SK-N-SH (cell line): ENCODE measurements around the gene SETX. TPM values are rescaled to one million over a fixed set of nuclear protein-coding genes. Genes with fewer than 3 reads are reported as not detected.
"Not testable (repeated sequence)": the region's sequence is repeated elsewhere in the genome, so short reads cannot be mapped to it uniquely, and the experiment has no call there.

Experiments used
- CTCF ChIA-PET: fragments of 300-600, 350-600 bp; formaldehyde crosslinking; extraction: SDS; loops from one replicate; lab custom pipeline; 2021; lab: Yijun Ruan, JAX
- POLR2A ChIA-PET: fragments of 350-600 bp; sonication (Branson Sonifier 250); formaldehyde crosslinking; extraction: SDS; loops from one replicate; lab custom pipeline; 2020; ENCODE audit warnings: antibody characterized with exemption, inconsistent platforms; lab: Yijun Ruan, JAX
- DNase-seq: peaks from one replicate; pipeline ENCODE4 v3.0.0; 2012
- H2AFZ ChIP-seq: fragments of 200-600 bp; sonication (generic); 2 replicates; pipeline ENCODE4 v1.8.1; 2016; ENCODE audit warnings: antibody characterized with exemption, mild to moderate bottlenecking, low read depth
- H3F3A ChIP-seq: fragments of 200-600 bp; sonication (generic); replicated peaks from 2 replicates; pipeline ENCODE3; 2016; ENCODE audit warnings: antibody characterized with exemption, mild to moderate bottlenecking; ENCODE audit not compliant: insufficient read depth
- H3K27ac ChIP-seq, 2 experiments: fragments of 200-500 bp in 1 of 2; fragments of 200-600 bp in 1 of 2; sonication (Bioruptor generic) in 1 of 2; sonication (generic), shearing (Covaris generic) in 1 of 2; 2 replicates each; pipeline versions ENCODE4 v1.5.1 to v1.6.1; 2014 to 2016; ENCODE audit warnings: low read depth in 2 of 2, inconsistent platforms in 1 of 2, low read length in 1 of 2, mild to moderate bottlenecking in 1 of 2, mixed read lengths in 1 of 2
- H3K27me3 ChIP-seq: fragments of 200-600 bp; sonication (generic), shearing (Covaris generic); 2 replicates; pipeline ENCODE4 v1.6.1; 2016; ENCODE audit warnings: mixed run types; ENCODE audit not compliant: insufficient read depth
- H3K36me3 ChIP-seq, 2 experiments: fragments of 200-500 bp in 1 of 2; fragments of 200-600 bp in 1 of 2; sonication (Bioruptor generic) in 1 of 2; sonication (generic) in 1 of 2; replicated peaks in 1 of 2; 2 replicates each; pipeline versions ENCODE3 to v1.5.1; 2014 to 2016; ENCODE audit warnings: low read length in 1 of 2, mild to moderate bottlenecking in 1 of 2; ENCODE audit not compliant: insufficient read depth in 2 of 2, control insufficient read depth in 1 of 2
- H3K4me1 ChIP-seq, 2 experiments: fragments of 200-500 bp in 1 of 2; fragments of 200-600 bp in 1 of 2; sonication (Bioruptor generic) in 1 of 2; sonication (generic), shearing (Covaris generic) in 1 of 2; 2 replicates each; pipeline versions ENCODE4 v1.5.1 to v1.6.1; 2014 to 2016; ENCODE audit warnings: low read depth in 1 of 2, low read length in 1 of 2, mixed run types in 1 of 2; ENCODE audit not compliant: insufficient read depth in 2 of 2, control insufficient read depth in 1 of 2
- H3K4me2 ChIP-seq: fragments of 200-600 bp; sonication (generic), shearing (Covaris generic); 2 replicates; pipeline ENCODE4 v1.6.1; 2017; ENCODE audit warnings: mixed run types
- H3K4me3 ChIP-seq, 2 experiments: fragments of 200-500 bp in 1 of 2; fragments of 200-600 bp in 1 of 2; sonication (Bioruptor generic) in 1 of 2; sonication (generic), shearing (Covaris generic) in 1 of 2; 2 replicates each; pipeline versions ENCODE4 v1.5.1 to v1.8.1; 2014 to 2016; ENCODE audit warnings: low read depth in 2 of 2, inconsistent platforms in 1 of 2, low read length in 1 of 2, mild to moderate bottlenecking in 1 of 2, mixed read lengths in 1 of 2, moderate library complexity in 1 of 2
- H3K79me2 ChIP-seq: fragments of 200-600 bp; sonication (generic); 2 replicates; pipeline ENCODE4 v1.8.1; 2017; ENCODE audit warnings: mild to moderate bottlenecking; ENCODE audit not compliant: insufficient read depth
- H3K9ac ChIP-seq: fragments of 200-600 bp; sonication (generic); 2 replicates; pipeline ENCODE4 v1.6.1; 2017; ENCODE audit warnings: mixed run types
- H3K9me2 ChIP-seq: fragments of 200-600 bp; sonication (generic); 2 replicates; pipeline ENCODE4 v1.6.1; 2017; ENCODE audit warnings: mixed run types
- H3K9me3 ChIP-seq: fragments of 200-600 bp; sonication (generic); 2 replicates; pipeline ENCODE4 v1.6.1; 2017; ENCODE audit warnings: mixed run types, mild to moderate bottlenecking, moderate library complexity
- H4K20me1 ChIP-seq: fragments of 200-600 bp; sonication (generic); 2 replicates; pipeline ENCODE4 v1.6.1; 2017; ENCODE audit warnings: mild to moderate bottlenecking, mixed run types; ENCODE audit not compliant: insufficient read depth
- FOSL2 ChIP-seq: IDR thresholded peaks from 2 replicates; pipeline ENCODE4 v1.4.0; 2012; ENCODE audit warnings: low read depth, mild to moderate bottlenecking, moderate library complexity, borderline replicate concordance
- GABPA ChIP-seq: IDR thresholded peaks from 2 replicates; pipeline ENCODE4 v1.4.0; 2012; ENCODE audit warnings: low read depth, mild to moderate bottlenecking
- GATA2 ChIP-seq: sonication (generic); formaldehyde crosslinking; IDR thresholded peaks from 2 replicates; pipeline ENCODE4 v1.5.0; 2020; ENCODE audit warnings: mild to moderate bottlenecking, missing genetic modification reagents
- IRF3 ChIP-seq: fragments of 150-350 bp; IDR thresholded peaks from 2 replicates; pipeline ENCODE4 v1.6.1; 2016; ENCODE audit warnings: mild to moderate bottlenecking, low read depth, low read length
- NFIC ChIP-seq: IDR thresholded peaks from 2 replicates; pipeline ENCODE4 v1.4.0; 2012; ENCODE audit warnings: borderline replicate concordance
- NRF1 ChIP-seq: IDR thresholded peaks from 2 replicates; pipeline ENCODE4 v1.6.1; 2012; ENCODE audit warnings: low read depth, mild to moderate bottlenecking, low read length
- POLR2AphosphoS5 ChIP-seq: IDR thresholded peaks from 2 replicates; pipeline ENCODE4 v1.6.1; 2012; ENCODE audit warnings: low read depth, low read length
- RFX5 ChIP-seq: IDR thresholded peaks from 2 replicates; pipeline ENCODE4 v1.6.1; 2012; ENCODE audit warnings: mild to moderate bottlenecking, improper control_type of control experiment, low read length
- TCF12 ChIP-seq: IDR thresholded peaks from 2 replicates; pipeline ENCODE4 v1.4.0; 2012
- YY1 ChIP-seq: IDR thresholded peaks from 2 replicates; pipeline ENCODE4 v1.4.0; 2012; ENCODE audit warnings: low read depth, mild to moderate bottlenecking
- WGBS: methylation state at CpG from one replicate; pipeline ENCODE4 v1.1.6; 2017; ENCODE audit warnings: low lambda C conversion rate; 5-methylcytosine and 5-hydroxymethylcytosine counted together
- polyA plus RNA-seq, 3 experiments: library from polyadenylated mRNA; depleted of rRNA; stranded (reverse); fragments of >200 nt; gene quantifications; 2 replicates each; pipeline ENCODE4 v1.2.3, GENCODE V29; 2012
- TF ChIP-seq, protein P1 (sequence below): IDR thresholded peaks from 2 replicates; pipeline ENCODE4 v1.4.0; 2012; ENCODE audit warnings: low read depth
- TF ChIP-seq, protein P2 (sequence below): IDR thresholded peaks from 2 replicates; pipeline ENCODE4 v1.6.1; 2012; ENCODE audit warnings: mild to moderate bottlenecking, low read depth, low read length, moderate library complexity

SETX gene
- polyA plus RNA-seq, 1 of the 3 experiments (the other 2 are of a cell fraction) = 12.3 TPM

- CTCF ChIA-PET = interaction anchor here (0.6 to 1.2 kb wide), 2 partner anchors 124 to 519 kb away, joined by 3 read pairs; no protein-coding TSS in a partner anchor
Measured at GRCh38 chr9:132383462-132383883, 28.7 kb upstream of the SETX start.

DNA sequence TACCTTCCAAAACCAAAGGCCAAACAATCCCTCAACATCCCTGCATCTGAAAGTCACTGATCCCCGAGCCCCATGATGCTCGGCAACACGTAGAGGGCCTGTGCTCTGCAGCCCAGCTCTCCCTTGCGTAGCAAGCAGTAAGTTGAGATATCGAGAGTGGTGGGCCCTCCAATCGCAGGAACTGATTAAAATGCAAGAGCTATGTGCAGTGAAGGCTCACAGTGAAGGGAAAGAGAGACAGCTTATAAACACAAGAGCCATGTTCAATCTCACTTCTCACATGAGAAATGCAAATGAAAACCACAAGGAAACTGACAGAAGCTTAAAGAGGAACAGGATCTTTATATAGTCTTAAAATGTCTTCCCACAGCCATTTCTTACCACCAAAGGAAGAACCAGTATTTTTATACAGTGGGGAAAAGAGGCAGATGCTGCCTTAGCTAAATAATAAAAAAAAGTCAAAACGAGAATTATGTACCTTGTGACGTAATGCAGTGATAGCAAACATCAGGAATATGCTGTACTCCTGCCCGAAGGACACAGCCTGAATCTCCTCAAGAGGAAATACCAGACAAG, 27.3 kb upstream of the SETX start:
- Histone ChIP-seq H3F3A (peaks cover 14% of the 10 kb centered on the region), H3K27me3 (no peaks in the 10 kb centered on the region), H3K36me3 (peaks cover 49 to 61% of the 10 kb centered on the region in 2 experiments), H3K9ac (no peak overlapping the region), H3K4me2 (no peak overlapping the region), H3K79me2 (no peaks in the 10 kb centered on the region), H3K4me1 (no peaks in the 10 kb centered on the region), H3K9me2 (no peaks in the 10 kb centered on the region), H3K27ac (no peak overlapping the region), H3K9me3 (no peaks in the 10 kb centered on the region), H2AFZ (no peak overlapping the region), H4K20me1 (no peaks in the 10 kb centered on the region), H3K4me3 (no peak overlapping the region)
- ChIA-PET POLR2A (no interaction called here), CTCF (no interaction called here)
- TF ChIP-seq FOSL2 (no peak), GATA2 (CRISPR knock-in tag) (no peak), NFIC (no peak), YY1 (no peak), RFX5 (no peak), GABPA (no peak), IRF3 (no peak), TCF12 (no peak), POLR2AphosphoS5 (no peak)
- TF ChIP-seq, protein P1, sequence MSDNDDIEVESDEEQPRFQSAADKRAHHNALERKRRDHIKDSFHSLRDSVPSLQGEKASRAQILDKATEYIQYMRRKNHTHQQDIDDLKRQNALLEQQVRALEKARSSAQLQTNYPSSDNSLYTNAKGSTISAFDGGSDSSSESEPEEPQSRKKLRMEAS = no peak
- DNase-seq = no peak
- 95% methylated on average over 9 of the region's 9 CpGs for WGBS

More at GRCh38 chr9:132383462-132383883, 28.7 kb upstream of the SETX start:
- Histone ChIP-seq H3K27ac (no peak overlapping the region), H3K27me3 (no peaks in the 10 kb centered on the region), H4K20me1 (no peaks in the 10 kb centered on the region), H3K36me3 (peaks cover 48 to 70% of the 10 kb centered on the region in 2 experiments), H3K4me2 (no peak overlapping the region), H3F3A (peaks cover 14% of the 10 kb centered on the region), H3K4me1 (no peaks in the 10 kb centered on the region), H3K9me3 (no peaks in the 10 kb centered on the region), H3K4me3 (no peak overlapping the region), H3K9ac (no peak overlapping the region), H3K9me2 (no peaks in the 10 kb centered on the region), H3K79me2 (no peaks in the 10 kb centered on the region), H2AFZ (no peak overlapping the region)
- TF ChIP-seq NRF1 = no peak
- TF ChIP-seq, protein P2, sequence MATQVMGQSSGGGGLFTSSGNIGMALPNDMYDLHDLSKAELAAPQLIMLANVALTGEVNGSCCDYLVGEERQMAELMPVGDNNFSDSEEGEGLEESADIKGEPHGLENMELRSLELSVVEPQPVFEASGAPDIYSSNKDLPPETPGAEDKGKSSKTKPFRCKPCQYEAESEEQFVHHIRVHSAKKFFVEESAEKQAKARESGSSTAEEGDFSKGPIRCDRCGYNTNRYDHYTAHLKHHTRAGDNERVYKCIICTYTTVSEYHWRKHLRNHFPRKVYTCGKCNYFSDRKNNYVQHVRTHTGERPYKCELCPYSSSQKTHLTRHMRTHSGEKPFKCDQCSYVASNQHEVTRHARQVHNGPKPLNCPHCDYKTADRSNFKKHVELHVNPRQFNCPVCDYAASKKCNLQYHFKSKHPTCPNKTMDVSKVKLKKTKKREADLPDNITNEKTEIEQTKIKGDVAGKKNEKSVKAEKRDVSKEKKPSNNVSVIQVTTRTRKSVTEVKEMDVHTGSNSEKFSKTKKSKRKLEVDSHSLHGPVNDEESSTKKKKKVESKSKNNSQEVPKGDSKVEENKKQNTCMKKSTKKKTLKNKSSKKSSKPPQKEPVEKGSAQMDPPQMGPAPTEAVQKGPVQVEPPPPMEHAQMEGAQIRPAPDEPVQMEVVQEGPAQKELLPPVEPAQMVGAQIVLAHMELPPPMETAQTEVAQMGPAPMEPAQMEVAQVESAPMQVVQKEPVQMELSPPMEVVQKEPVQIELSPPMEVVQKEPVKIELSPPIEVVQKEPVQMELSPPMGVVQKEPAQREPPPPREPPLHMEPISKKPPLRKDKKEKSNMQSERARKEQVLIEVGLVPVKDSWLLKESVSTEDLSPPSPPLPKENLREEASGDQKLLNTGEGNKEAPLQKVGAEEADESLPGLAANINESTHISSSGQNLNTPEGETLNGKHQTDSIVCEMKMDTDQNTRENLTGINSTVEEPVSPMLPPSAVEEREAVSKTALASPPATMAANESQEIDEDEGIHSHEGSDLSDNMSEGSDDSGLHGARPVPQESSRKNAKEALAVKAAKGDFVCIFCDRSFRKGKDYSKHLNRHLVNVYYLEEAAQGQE = no peak
- POLR2A ChIA-PET = no interaction called here
- DNase-seq = no peak
- WGBS = 97% methylated on average over 10 of the region's 10 CpGs

DNA sequence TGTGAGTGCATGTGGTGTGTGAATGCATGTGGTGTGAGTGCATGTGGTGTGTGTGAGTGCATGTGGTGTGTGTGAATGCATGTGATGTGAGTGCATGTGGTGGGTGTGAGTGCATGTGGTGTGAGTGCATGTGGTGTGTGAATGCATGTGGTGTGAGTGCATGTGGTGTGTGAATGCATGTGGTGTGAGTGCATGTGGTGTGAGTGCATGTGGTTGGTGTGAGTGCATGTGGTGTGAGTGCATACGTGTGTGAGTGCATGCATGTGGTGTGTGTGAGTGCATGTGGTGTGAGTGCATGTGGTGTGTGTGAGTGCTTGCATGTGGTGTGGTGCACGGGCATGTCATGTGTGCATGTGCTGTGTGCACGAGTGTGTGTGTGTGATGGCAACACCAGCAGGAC, 23.6 kb upstream of the SETX start:
- H3K9me3 ChIP-seq, H3K27me3 ChIP-seq, H3K9me2 ChIP-seq, H2AFZ ChIP-seq, H3K4me3 ChIP-seq, H4K20me1 ChIP-seq, POLR2A ChIA-PET, H3K79me2 ChIP-seq, H3K27ac ChIP-seq, CTCF ChIA-PET, DNase-seq, H3K4me2 ChIP-seq, H3K4me1 ChIP-seq, H3K9ac ChIP-seq: not testable (repeated sequence)
- 95% methylated on average over 3 of the region's 3 CpGs for WGBS
- Histone ChIP-seq H3K36me3 (peaks cover 40 to 47% of the 10 kb centered on the region in 2 experiments), H3F3A (peaks cover 20% of the 10 kb centered on the region)

DNA sequence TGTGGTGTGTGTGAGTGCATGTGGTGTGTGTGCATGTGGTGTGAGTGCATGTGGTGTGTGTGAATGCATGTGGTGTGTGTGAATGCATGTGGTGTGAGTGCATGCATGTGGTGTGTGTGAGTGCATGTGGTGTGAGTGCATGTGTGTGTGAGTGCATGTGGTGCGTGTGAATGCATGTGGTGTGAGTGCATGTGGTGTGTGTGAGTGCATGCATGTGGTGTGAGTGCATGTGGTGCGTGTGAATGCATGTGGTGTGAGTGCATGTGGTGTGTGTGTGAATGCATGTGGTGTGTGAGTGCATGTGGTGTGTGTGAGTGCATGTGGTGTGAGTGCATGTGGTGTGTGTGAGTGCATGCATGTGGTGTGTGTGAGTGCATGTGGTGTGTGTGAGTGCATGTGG, 23.0 kb upstream of the SETX start:
- H3F3A ChIP-seq = peaks cover 20% of the 10 kb centered on the region
- CTCF ChIA-PET, H3K4me3 ChIP-seq, H3K4me1 ChIP-seq, H3K9me2 ChIP-seq, H3K79me2 ChIP-seq, H2AFZ ChIP-seq, H3K4me2 ChIP-seq, H3K9ac ChIP-seq, POLR2A ChIA-PET, H4K20me1 ChIP-seq, H3K27me3 ChIP-seq, H3K9me3 ChIP-seq, H3K27ac ChIP-seq, DNase-seq: not testable (repeated sequence)
- peaks cover 35 to 47% of the 10 kb centered on the region in 2 experiments for H3K36me3 ChIP-seq
- WGBS = 97% methylated on average over 2 of the region's 2 CpGs
